ENCODE results near the gene SLCO2A1. TPM values are rescaled to one million over a fixed set of nuclear protein-coding genes. Genes with fewer than 3 reads are reported as not detected.

Gene SLCO2A1
- polyA plus RNA-seq, 12 donors = 1.0 to 25.6 (median 1.6) TPM; not detected in 2

- DNase-seq = no peak
Observed at GRCh38 chr3:133884054-133884886, 145.5 kb downstream of the SLCO2A1 start.

GRCh38 chr3:133883641-133884040 lies 146.1 kb downstream of the SLCO2A1 start:
- no peak for DNase-seq

- DNase-seq = no peak
Observed at GRCh38 chr3:133882986-133883586, 146.6 kb downstream of the SLCO2A1 start.

- DNase-seq = no peak
Observed at GRCh38 chr3:133881939-133882825, 147.5 kb downstream of the SLCO2A1 start.

GRCh38 chr3:133881492-133881891 lies 148.2 kb downstream of the SLCO2A1 start:
- DNase-seq = no peak

GRCh38 chr3:133880886-133881455 lies 148.8 kb downstream of the SLCO2A1 start:
- DNase-seq = no peak

- DNase-seq = no peak
Observed at GRCh38 chr3:133880287-133880686, 149.4 kb downstream of the SLCO2A1 start.

- DNase-seq = no peak
Observed at GRCh38 chr3:133878518-133878917, 151.2 kb downstream of the SLCO2A1 start.

Other genes starting within 250 kb of the SLCO2A1 start
- 10 to 100 TPM in 11 of 12 donors, not detected in 1; 17.9 to 47.2 (median 34.1) TPM for gene SRPRB, start 224.1 kb downstream of the SLCO2A1 start, polyA plus RNA-seq (ENCODE audit: insufficient read length in 12 of 12)
- 10 to 100 TPM in 3 of 12 donors, 1 to 10 TPM in 8, not detected in 1; 6.6 to 23.0 (median 9.0) TPM for gene RAB6B, start 134.0 kb downstream of the SLCO2A1 start, polyA plus RNA-seq (ENCODE audit: insufficient read length in 12 of 12)
- gene RYK, start 220.9 kb upstream of the SLCO2A1 start, polyA plus RNA-seq (ENCODE audit: insufficient read length in 12 of 12) = 10 to 100 TPM in 11 of 12 donors, not detected in 1; 49.5 to 98.5 (median 65.8) TPM

Data from muscle of arm (tissue), 12 donors.